ENCODE results near the gene SAMSN1.

SAMSN1 gene

DNA sequence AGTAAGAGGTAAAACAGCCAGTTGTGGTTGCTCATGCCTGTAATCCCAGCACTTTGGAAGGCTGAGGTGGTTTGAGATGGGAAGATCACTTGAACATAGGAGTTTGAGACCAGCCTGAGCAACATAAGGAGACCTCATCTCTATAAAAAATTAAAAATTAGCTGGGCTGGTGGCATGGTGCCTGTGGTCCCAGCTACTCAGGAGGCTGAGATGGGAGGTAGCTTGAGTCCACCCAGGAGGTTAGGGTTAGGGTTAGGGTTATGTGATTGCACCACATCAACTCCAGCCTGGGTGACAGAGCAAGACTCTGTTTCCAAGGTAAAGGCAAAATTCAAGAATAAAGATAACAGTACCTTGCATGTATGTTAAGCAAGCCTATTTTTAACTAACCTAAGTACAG, 3.5 kb downstream of the SAMSN1 start:
- Histone ChIP-seq H3K9me3 (ENCODE audit: control insufficient read depth, low read length) (no peaks in the 10 kb centered on the region), H3K79me2 (no peaks in the 10 kb centered on the region), H3K4me1 (no peaks in the 10 kb centered on the region), H2AFZ (no peak overlapping the region), H3K27me3 (ENCODE audit: control insufficient read depth, insufficient read depth, low read length) (no peaks in the 10 kb centered on the region), H3K9ac (no peak overlapping the region), H3K4me3 (ENCODE audit: low read depth, low read length) (no peak overlapping the region), H3K4me2 (ENCODE audit: low read length) (no peak overlapping the region), H3K36me3 (ENCODE audit: control insufficient read depth, insufficient read depth, low read length) (no peaks in the 10 kb centered on the region), H3K27ac (no peak overlapping the region)
- TF ChIP-seq, protein P1, sequence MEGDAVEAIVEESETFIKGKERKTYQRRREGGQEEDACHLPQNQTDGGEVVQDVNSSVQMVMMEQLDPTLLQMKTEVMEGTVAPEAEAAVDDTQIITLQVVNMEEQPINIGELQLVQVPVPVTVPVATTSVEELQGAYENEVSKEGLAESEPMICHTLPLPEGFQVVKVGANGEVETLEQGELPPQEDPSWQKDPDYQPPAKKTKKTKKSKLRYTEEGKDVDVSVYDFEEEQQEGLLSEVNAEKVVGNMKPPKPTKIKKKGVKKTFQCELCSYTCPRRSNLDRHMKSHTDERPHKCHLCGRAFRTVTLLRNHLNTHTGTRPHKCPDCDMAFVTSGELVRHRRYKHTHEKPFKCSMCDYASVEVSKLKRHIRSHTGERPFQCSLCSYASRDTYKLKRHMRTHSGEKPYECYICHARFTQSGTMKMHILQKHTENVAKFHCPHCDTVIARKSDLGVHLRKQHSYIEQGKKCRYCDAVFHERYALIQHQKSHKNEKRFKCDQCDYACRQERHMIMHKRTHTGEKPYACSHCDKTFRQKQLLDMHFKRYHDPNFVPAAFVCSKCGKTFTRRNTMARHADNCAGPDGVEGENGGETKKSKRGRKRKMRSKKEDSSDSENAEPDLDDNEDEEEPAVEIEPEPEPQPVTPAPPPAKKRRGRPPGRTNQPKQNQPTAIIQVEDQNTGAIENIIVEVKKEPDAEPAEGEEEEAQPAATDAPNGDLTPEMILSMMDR (IDR thresholded peaks at IDR 0.05) = no peak

DNA sequence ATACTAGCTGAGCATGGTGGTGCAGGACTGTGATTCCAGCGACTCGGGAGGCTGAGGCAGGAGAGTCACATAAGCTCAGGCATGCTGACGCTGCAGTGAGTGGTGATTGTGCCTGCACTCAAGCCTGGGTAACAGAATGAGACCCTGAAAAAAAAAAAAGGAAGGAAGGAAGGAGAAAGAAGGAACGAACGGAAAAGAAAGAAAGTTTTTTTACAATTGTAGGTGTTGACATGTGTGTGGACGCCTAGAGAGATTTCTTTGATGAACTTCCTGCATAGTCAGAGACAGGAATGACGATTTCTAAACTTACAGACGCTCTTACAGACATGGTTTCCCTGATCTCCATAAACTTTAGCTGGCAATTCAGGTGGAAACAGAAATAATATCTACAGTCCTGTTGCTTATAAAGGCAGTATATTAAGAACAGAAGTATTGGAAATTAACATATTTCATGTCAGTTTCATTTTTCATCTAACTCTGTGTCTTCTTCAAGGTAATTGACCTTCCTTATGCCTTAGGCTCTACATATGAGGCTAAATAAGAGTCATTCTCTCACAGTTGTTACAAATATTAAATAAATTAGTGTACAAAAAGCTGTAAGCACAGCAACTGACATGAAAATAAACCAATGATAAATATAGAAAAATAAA, 4.1 kb downstream of the SAMSN1 start:
- Histone ChIP-seq H3K9ac (no peak overlapping the region), H3K36me3 (ENCODE audit: control insufficient read depth, insufficient read depth, low read length) (no peaks in the 10 kb centered on the region), H3K27me3 (ENCODE audit: control insufficient read depth, insufficient read depth, low read length) (no peaks in the 10 kb centered on the region), H3K9me3 (ENCODE audit: control insufficient read depth, low read length) (no peaks in the 10 kb centered on the region), H3K79me2 (no peaks in the 10 kb centered on the region), H3K4me1 (no peaks in the 10 kb centered on the region), H2AFZ (no peak overlapping the region), H3K4me2 (ENCODE audit: low read length) (no peak overlapping the region), H3K4me3 (ENCODE audit: low read depth, low read length) (no peak overlapping the region), H3K27ac (no peak overlapping the region)
- TF ChIP-seq, protein P1 (IDR thresholded peaks at IDR 0.05) = no peak

DNA sequence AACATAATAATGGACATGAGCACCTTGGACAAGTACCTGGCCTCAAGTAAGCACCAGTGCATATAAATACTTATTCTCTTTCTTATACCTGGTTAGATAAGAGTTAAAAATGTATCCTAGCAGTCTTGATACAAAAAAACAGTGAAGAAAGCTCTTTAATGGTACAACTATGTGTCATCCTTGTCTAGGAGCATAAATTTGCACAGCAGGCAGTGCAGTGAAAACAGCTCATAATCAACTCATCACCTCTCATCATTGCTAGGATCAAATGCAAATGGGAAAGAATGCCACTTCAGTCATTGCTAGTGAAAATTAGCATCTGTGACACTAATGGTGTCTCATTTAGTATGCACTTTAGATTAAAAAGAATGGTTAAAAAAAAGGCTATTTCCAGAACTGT, 7.6 kb downstream of the SAMSN1 start:
- Histone ChIP-seq H3K36me3 (ENCODE audit: control insufficient read depth, insufficient read depth, low read length) (no peaks in the 10 kb centered on the region), H3K4me1 (no peaks in the 10 kb centered on the region), H3K27me3 (ENCODE audit: control insufficient read depth, insufficient read depth, low read length) (no peaks in the 10 kb centered on the region), H2AFZ (no peak overlapping the region), H3K9me3 (ENCODE audit: control insufficient read depth, low read length) (no peaks in the 10 kb centered on the region), H3K4me3 (ENCODE audit: low read depth, low read length) (no peak overlapping the region), H3K27ac (no peak overlapping the region), H3K4me2 (ENCODE audit: low read length) (no peak overlapping the region), H3K9ac (no peak overlapping the region), H3K79me2 (no peaks in the 10 kb centered on the region)
- TF ChIP-seq, protein P1 (IDR thresholded peaks at IDR 0.05) = no peak

DNA sequence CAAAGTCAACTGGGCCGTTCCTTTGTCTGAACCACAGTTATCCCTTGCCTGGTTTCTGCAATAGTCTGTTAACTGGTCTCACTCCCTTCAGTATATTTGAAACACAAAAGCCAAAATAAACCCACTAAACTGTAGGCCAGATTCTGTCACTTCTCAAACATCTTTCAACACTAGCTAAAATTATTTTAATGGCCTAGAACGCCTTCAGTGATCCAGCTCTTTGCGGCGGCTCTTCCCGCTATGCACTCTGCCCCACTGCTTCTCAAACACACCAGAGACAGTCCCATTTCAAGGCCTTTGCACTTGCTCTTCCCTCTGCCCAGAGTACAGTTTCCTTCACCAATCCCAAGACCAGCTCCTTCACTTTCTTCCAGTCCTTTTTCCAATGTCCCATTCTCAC, 9.2 kb downstream of the SAMSN1 start:
- Histone ChIP-seq H3K9me3 (ENCODE audit: control insufficient read depth, low read length) (no peaks in the 10 kb centered on the region), H3K27ac (no peak overlapping the region), H3K27me3 (ENCODE audit: control insufficient read depth, insufficient read depth, low read length) (no peaks in the 10 kb centered on the region), H3K79me2 (no peaks in the 10 kb centered on the region), H3K9ac (no peak overlapping the region), H3K4me2 (ENCODE audit: low read length) (no peak overlapping the region), H3K36me3 (ENCODE audit: control insufficient read depth, insufficient read depth, low read length) (no peaks in the 10 kb centered on the region), H2AFZ (no peak overlapping the region), H3K4me1 (no peaks in the 10 kb centered on the region), H3K4me3 (ENCODE audit: low read depth, low read length) (no peak overlapping the region)
- TF ChIP-seq, protein P1 (IDR thresholded peaks at IDR 0.05) = no peak

DNA sequence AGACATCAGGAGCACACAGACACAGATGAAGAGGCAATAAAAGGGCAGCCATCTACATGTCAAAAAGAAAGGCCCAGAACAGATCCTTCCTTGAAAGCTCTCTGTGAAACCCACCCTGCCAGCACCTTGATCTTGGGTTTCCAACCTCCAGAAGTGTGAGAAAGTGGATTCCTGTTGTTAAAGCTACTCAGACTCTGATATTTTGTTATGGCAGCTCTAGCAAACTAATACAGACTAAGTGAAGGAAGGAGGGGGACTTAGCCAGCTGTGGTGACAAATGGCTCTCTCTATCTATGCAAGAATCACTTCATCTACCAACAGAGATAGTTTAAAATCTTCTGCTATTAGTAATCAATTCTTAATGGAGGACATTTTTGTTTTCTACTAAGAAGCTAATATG, 10.4 kb downstream of the SAMSN1 start:
- H3K36me3 ChIP-seq (ENCODE audit: control insufficient read depth, insufficient read depth, low read length) = no peaks in the 10 kb centered on the region
- no peak overlapping the region for H3K4me3 ChIP-seq (ENCODE audit: low read depth, low read length)
- H2AFZ ChIP-seq = no peak overlapping the region
- H3K4me2 ChIP-seq (ENCODE audit: low read length) = no peak overlapping the region
- no peaks in the 10 kb centered on the region for H3K79me2 ChIP-seq
- H3K4me1 ChIP-seq = no peaks in the 10 kb centered on the region
- no peak overlapping the region for H3K9ac ChIP-seq
- no peaks in the 10 kb centered on the region for H3K27me3 ChIP-seq (ENCODE audit: control insufficient read depth, insufficient read depth, low read length)
- no peak overlapping the region for H3K27ac ChIP-seq
- TF ChIP-seq, protein P1 (IDR thresholded peaks at IDR 0.05) = no peak
- H3K9me3 ChIP-seq (ENCODE audit: control insufficient read depth, low read length) = no peaks in the 10 kb centered on the region

Measured in parathyroid adenoma (tissue), 2 donors.